HEK293 (cell line): Measurements from ENCODE around the gene PTPRJ.

Source experiments
- CTCF ChIA-PET: fragments of 350-600 bp; formaldehyde crosslinking; extraction: SDS; loops from one replicate; lab custom pipeline; 2021; ENCODE audit warnings: antibody characterized with exemption; lab: Yijun Ruan, JAX
- POLR2A ChIA-PET: fragments of 300-600 bp; formaldehyde crosslinking; extraction: SDS; loops from one replicate; lab custom pipeline; 2020; ENCODE audit warnings: antibody characterized with exemption, inconsistent platforms; lab: Yijun Ruan, JAX
- H3K27ac ChIP-seq: fragments of 200-500 bp; sonication (Bioruptor generic); 2 replicates; pipeline ENCODE4 v1.5.1; 2014; ENCODE audit warnings: low read depth, low read length, control low read depth, inconsistent platforms; ENCODE audit errors: extremely low read depth
- H3K36me3 ChIP-seq, 2 experiments: fragments of 200-500 bp in 1 of 2; sonication (Bioruptor generic) in 1 of 2; 1 replicate in 1 of 2; 2 replicates in 1 of 2; pipeline ENCODE4 v1.5.1; 2014 to 2017; ENCODE audit warnings: inconsistent platforms in 2 of 2, low read length in 2 of 2; ENCODE audit not compliant: control insufficient read depth in 2 of 2, insufficient read depth in 1 of 2
- H3K4me1 ChIP-seq: fragments of 200-500 bp; sonication (Bioruptor generic); 2 replicates; pipeline ENCODE4 v1.5.1; 2014; ENCODE audit warnings: mild to moderate bottlenecking, low read length, inconsistent platforms; ENCODE audit not compliant: control insufficient read depth, insufficient read depth
- H3K4me3 ChIP-seq: 2 replicates; pipeline ENCODE4 v1.5.1; 2011; ENCODE audit warnings: low read depth, mild to moderate bottlenecking, control low read depth, low read length, moderate library complexity
- H3K9me3 ChIP-seq: fragments of 200-500 bp; sonication (Bioruptor generic); 2 replicates; pipeline ENCODE4 v1.5.1; 2014; ENCODE audit warnings: low read depth, low read length, inconsistent platforms; ENCODE audit not compliant: control insufficient read depth, insufficient read depth
- BCL11A ChIP-seq: fragments of 450-650 bp; formaldehyde crosslinking; IDR thresholded peaks from 2 replicates; pipeline ENCODE4 v1.5.1; 2016; ENCODE audit warnings: low read depth, missing biosample characterization, missing genetic modification characterization
- EGR2 ChIP-seq: fragments of 450-650 bp; formaldehyde crosslinking; IDR thresholded peaks from 2 replicates; pipeline ENCODE4 v1.5.1; 2016; ENCODE audit warnings: low read depth, missing biosample characterization, missing genetic modification characterization
- IKZF3 ChIP-seq: fragments of 450-650 bp; IDR thresholded peaks from 2 replicates; pipeline ENCODE4 v1.5.0; 2018; ENCODE audit warnings: missing biosample characterization, mild to moderate bottlenecking, missing genetic modification characterization, moderate library complexity
- KLF16 ChIP-seq: fragments of 450-650 bp; formaldehyde crosslinking; IDR thresholded peaks from 2 replicates; pipeline ENCODE4 v1.5.1; 2017; ENCODE audit warnings: missing biosample characterization, missing genetic modification characterization
- OSR2 ChIP-seq: fragments of 450-650 bp; formaldehyde crosslinking; IDR thresholded peaks from 2 replicates; pipeline ENCODE4 v1.5.1; 2016; ENCODE audit warnings: missing biosample characterization, missing genetic modification characterization
- PATZ1 ChIP-seq: fragments of 450-650 bp; formaldehyde crosslinking; IDR thresholded peaks from 2 replicates; pipeline ENCODE4 v1.5.1; 2016; ENCODE audit warnings: missing biosample characterization, missing genetic modification characterization
- REST ChIP-seq: fragments of 450-650 bp; formaldehyde crosslinking; IDR thresholded peaks from 2 replicates; pipeline ENCODE4 v1.5.1; 2016; ENCODE audit warnings: missing biosample characterization, missing genetic modification characterization
- SP2 ChIP-seq: fragments of 450-650 bp; formaldehyde crosslinking; IDR thresholded peaks from 2 replicates; pipeline ENCODE4 v1.5.1; 2016; ENCODE audit warnings: missing biosample characterization, missing genetic modification characterization
- ZIC2 ChIP-seq: fragments of 450-650 bp; formaldehyde crosslinking; IDR thresholded peaks from 2 replicates; pipeline ENCODE4 v1.5.1; 2016; ENCODE audit warnings: missing biosample characterization, missing genetic modification characterization
- ZNF155 ChIP-seq: fragments of 450-650 bp; formaldehyde crosslinking; IDR thresholded peaks from 2 replicates; pipeline ENCODE4 v1.5.1; 2016; ENCODE audit warnings: missing biosample characterization, missing genetic modification characterization
- ZNF280D ChIP-seq: fragments of 450-650 bp; formaldehyde crosslinking; IDR thresholded peaks from 2 replicates; pipeline ENCODE4 v1.5.1; 2016; ENCODE audit warnings: missing biosample characterization, missing genetic modification characterization
- ZNF324 ChIP-seq: fragments of 450-650 bp; formaldehyde crosslinking; IDR thresholded peaks from 2 replicates; pipeline ENCODE4 v1.5.1; 2016; ENCODE audit warnings: missing biosample characterization, missing genetic modification characterization
- ZNF501 ChIP-seq: fragments of 450-650 bp; formaldehyde crosslinking; IDR thresholded peaks from 2 replicates; pipeline ENCODE4 v1.5.1; 2016; ENCODE audit warnings: missing biosample characterization, missing genetic modification characterization
- ZNF549 ChIP-seq: fragments of 450-650 bp; IDR thresholded peaks from 2 replicates; pipeline ENCODE4 v1.5.1; 2018; ENCODE audit warnings: missing biosample characterization, missing genetic modification characterization, mild to moderate bottlenecking, inconsistent platforms, moderate library complexity
- ZNF639 ChIP-seq: fragments of 450-650 bp; formaldehyde crosslinking; IDR thresholded peaks from 2 replicates; pipeline ENCODE4 v1.5.1; 2016; ENCODE audit warnings: missing biosample characterization, missing genetic modification characterization
- ZNF677 ChIP-seq: fragments of 450-650 bp; IDR thresholded peaks from 2 replicates; pipeline ENCODE4 v1.5.0; 2018; ENCODE audit warnings: missing biosample characterization, mild to moderate bottlenecking, missing genetic modification characterization, moderate library complexity

Gene PTPRJ

GRCh38 chr11:48005831-48006270, 25.5 kb downstream of the PTPRJ start (continued):
- TF ChIP-seq REST (no peak), KLF16 (tag by site-specific recombination) (no peak), ZNF677 (tag by site-specific recombination) (no peak), ZNF639 (tag by site-specific recombination) (no peak), BCL11A (no peak), IKZF3 (no peak), ZNF549 (no peak), OSR2 (tag by site-specific recombination) (no peak), ZNF501 (tag by site-specific recombination) (no peak)

GRCh38 chr11:48006301-48006992, 26.1 kb downstream of the PTPRJ start:
- no peak overlapping the region for H3K4me3 ChIP-seq
- ChIA-PET CTCF (interaction anchor here (1.2 kb wide), 1 partner anchor 9 kb away, joined by 4 read pairs; no protein-coding TSS in a partner anchor), POLR2A (no interaction called here)
- no peaks in the 10 kb centered on the region for H3K36me3 ChIP-seq
- no peak overlapping the region for H3K27ac ChIP-seq
- H3K4me1 ChIP-seq = no peaks in the 10 kb centered on the region
- H3K9me3 ChIP-seq = no peaks in the 10 kb centered on the region
- TF ChIP-seq EGR2 (tag by site-specific recombination) (peak; percentile 28; the same call in 1 of the 2 replicates), PATZ1 (tag by site-specific recombination) (no peak)

- Histone ChIP-seq H3K4me1 (no peaks in the 10 kb centered on the region), H3K9me3 (no peaks in the 10 kb centered on the region), H3K4me3 (no peak overlapping the region), H3K36me3 (no peaks in the 10 kb centered on the region), H3K27ac (no peak overlapping the region)
- CTCF ChIA-PET = no interaction called here
- POLR2A ChIA-PET = no interaction called here
- TF ChIP-seq EGR2 (tag by site-specific recombination) (no peak), SP2 (tag by site-specific recombination) (no peak), ZNF155 (no peak), ZNF280D (tag by site-specific recombination) (no peak), REST (no peak), ZNF324 (tag by site-specific recombination) (no peak), ZIC2 (tag by site-specific recombination) (no peak)
Observed at GRCh38 chr11:48007677-48008076, 27.3 kb downstream of the PTPRJ start.
